ENCODE data around the gene RHEBL1. TPM values are rescaled to one million over a fixed set of nuclear protein-coding genes. Genes with fewer than 3 reads are reported as not detected.

The RHEBL1 gene
- total RNA-seq = 1 to 10 TPM; 1.1 to 3.6 (median 1.6) TPM

GRCh38 chr12:49069507-49070346 is at the start of gene RHEBL1:
TSS of gene RHEBL1 (minus strand) at chr12:49069979. CDS start at chr12:49069785, 194 bp downstream.
- peak within 1 kb of the TSS; percentile 80 for H3K27ac ChIP-seq
- DNase-seq (ENCODE audit: low spot score in 2 of 2) = peak; percentile 99
- no peaks in the 10 kb centered on the region for H3K27me3 ChIP-seq
- TF ChIP-seq POLR2A (IDR thresholded peaks at IDR 0.05) (no peak), EP300 (IDR thresholded peaks at IDR 0.05) (no peak), CTCF (IDR thresholded peaks at IDR 0.05) (peak in 1 of 2 donors; percentile 10)
- H3K4me3 ChIP-seq = peak within 1 kb of the TSS; percentile 84
- H3K36me3 ChIP-seq = no peaks in the 10 kb centered on the region
- no peaks in the 10 kb centered on the region for H3K9me3 ChIP-seq
- H3K4me1 ChIP-seq = peaks cover 14% of the 10 kb centered on the region
- WGBS = under 1% methylated on average over 18 of the region's 60 CpGs

GRCh38 chr12:49111206-49111605 is 41.4 kb upstream of the RHEBL1 start:
- Histone ChIP-seq H3K27ac (peak overlapping the region; percentile 92), H3K36me3 (peaks cover 4% of the 10 kb centered on the region), H3K27me3 (no peaks in the 10 kb centered on the region), H3K4me1 (peaks cover 42% of the 10 kb centered on the region), H3K9me3 (no peaks in the 10 kb centered on the region), H3K4me3 (peak overlapping the region; percentile 86)
- DNase-seq (ENCODE audit: low spot score in 2 of 2) = no peak
- 47% methylated on average over 6 of the region's 6 CpGs for WGBS
- TF ChIP-seq POLR2AphosphoS5 (IDR thresholded peaks at IDR 0.05) (no peak), EP300 (IDR thresholded peaks at IDR 0.05) (no peak), CTCF (IDR thresholded peaks at IDR 0.05) (no peak), POLR2A (IDR thresholded peaks at IDR 0.05) (no peak)

- H3K4me3 ChIP-seq = peak within 1 kb of the TSS; percentile 86
- H3K9me3 ChIP-seq = no peaks in the 10 kb centered on the region
- TF ChIP-seq POLR2A (IDR thresholded peaks at IDR 0.05) (peak; percentile 31 to 78), EP300 (IDR thresholded peaks at IDR 0.05) (no peak), POLR2AphosphoS5 (IDR thresholded peaks at IDR 0.05) (peak in 1 of 3 donors; percentile 26), CTCF (IDR thresholded peaks at IDR 0.05) (peak; percentile 63 to 65)
- peaks cover 9% of the 10 kb centered on the region for H3K36me3 ChIP-seq
- H3K27me3 ChIP-seq = no peaks in the 10 kb centered on the region
- peak within 1 kb of the TSS; percentile 92 for H3K27ac ChIP-seq
- H3K4me1 ChIP-seq = peaks cover 48% of the 10 kb centered on the region
- peak; percentile 99 for DNase-seq (ENCODE audit: low spot score in 2 of 2)
- under 1% methylated on average over 16 of the region's 43 CpGs for WGBS
These were observed 40.8 kb upstream of the RHEBL1 start, which contains the start of gene LMBR1L for GRCh38 chr12:49110464-49111155. TSS of gene LMBR1L (minus strand) at chr12:49110847. CDS start at chr12:49110555, 292 bp downstream.

- DNase-seq (ENCODE audit: low spot score in 2 of 2) = no peak
- Histone ChIP-seq H3K27me3 (no peaks in the 10 kb centered on the region), H3K36me3 (peaks cover 16% of the 10 kb centered on the region), H3K27ac (peak overlapping the region; percentile 92), H3K4me1 (peaks cover 55% of the 10 kb centered on the region), H3K4me3 (peak overlapping the region; percentile 86), H3K9me3 (no peaks in the 10 kb centered on the region)
- WGBS = 8% methylated on average over 12 of the region's 33 CpGs
- no peak for TF ChIP-seq POLR2A (IDR thresholded peaks at IDR 0.05)
- no peak for TF ChIP-seq POLR2AphosphoS5 (IDR thresholded peaks at IDR 0.05)
- TF ChIP-seq CTCF (IDR thresholded peaks at IDR 0.05) = no peak
- TF ChIP-seq EP300 (IDR thresholded peaks at IDR 0.05) = no peak
These were observed 40.1 kb upstream of the RHEBL1 start for GRCh38 chr12:49109641-49110463.

Measured in suprapubic skin (tissue), 4 donors.